Keratinocyte (primary cell): ENCODE results near the gene ETHE1. TPM values are rescaled to one million over a fixed set of nuclear protein-coding genes. Genes with fewer than 3 reads are reported as not detected.

Experiments
- DNase-seq: peaks from one replicate; pipeline ENCODE4 v3.0.0-alpha.2; 2011; ENCODE audit warnings: low read depth, missing footprints, low spot score
- FAIRE-seq: peaks from 2 replicates; lab custom pipeline; 2011; peaks lifted over from hg19 to GRCh38; lab: Jason Lieb, UNC
- H2AFZ ChIP-seq: 2 replicates; pipeline ENCODE4 v1.6.0; 2012; ENCODE audit warnings: low read length, control low read depth, inconsistent platforms; ENCODE audit not compliant: control insufficient read depth
- H3K27ac ChIP-seq: 2 replicates; pipeline ENCODE4 v1.5.1; 2011; ENCODE audit warnings: low read length; ENCODE audit not compliant: control insufficient read depth, insufficient read depth
- H3K27me3 ChIP-seq: 3 replicates; pipeline ENCODE4 v1.6.0; 2011; ENCODE audit warnings: low read length; ENCODE audit not compliant: control insufficient read depth, insufficient read depth; ENCODE audit errors: extremely low read depth
- H3K36me3 ChIP-seq, 2 experiments: 2 replicates in 1 of 2; 3 replicates in 1 of 2; pipeline ENCODE4 v1.5.1; 2011; ENCODE audit warnings: low read length in 2 of 2, mild to moderate bottlenecking in 1 of 2; ENCODE audit not compliant: control insufficient read depth in 2 of 2, insufficient read depth in 2 of 2; ENCODE audit errors: extremely low read depth in 1 of 2
- H3K4me1 ChIP-seq: 3 replicates; pipeline ENCODE4 v1.5.1; 2011; ENCODE audit warnings: low read length; ENCODE audit not compliant: control insufficient read depth, insufficient read depth; ENCODE audit errors: extremely low read depth
- H3K4me2 ChIP-seq: 3 replicates; pipeline ENCODE4 v1.6.0; 2011; ENCODE audit warnings: low read depth, low read length; ENCODE audit not compliant: control insufficient read depth, insufficient read depth; ENCODE audit errors: extremely low read depth
- H3K4me3 ChIP-seq, 3 experiments: fragments of 200-600 bp in 1 of 3; sonication (generic) in 1 of 3; 2 replicates in 2 of 3; 3 replicates in 1 of 3; pipeline ENCODE4 v1.5.1; 2011 to 2016; ENCODE audit warnings: low read length in 3 of 3, mild to moderate bottlenecking in 3 of 3, control low read depth in 2 of 3, inconsistent platforms in 1 of 3, low read depth in 1 of 3, mixed read lengths in 1 of 3, mixed run types in 1 of 3, moderate library complexity in 1 of 3; ENCODE audit not compliant: control insufficient read depth in 2 of 3, insufficient read depth in 2 of 3; ENCODE audit errors: extremely low read depth in 1 of 3
- H3K79me2 ChIP-seq: 2 replicates; pipeline ENCODE4 v1.6.0; 2012; ENCODE audit warnings: low read length; ENCODE audit not compliant: control insufficient read depth, insufficient read depth
- H3K9ac ChIP-seq: 3 replicates; pipeline ENCODE4 v1.6.0; 2011; ENCODE audit warnings: low read length; ENCODE audit not compliant: control insufficient read depth, insufficient read depth; ENCODE audit errors: extremely low read depth
- H3K9me1 ChIP-seq: 3 replicates; pipeline ENCODE4 v1.6.0; 2011; ENCODE audit warnings: low read length; ENCODE audit not compliant: control insufficient read depth, insufficient read depth; ENCODE audit errors: extremely low read depth
- H3K9me3 ChIP-seq: 2 replicates; pipeline ENCODE4 v1.5.1; 2012; ENCODE audit warnings: low read depth, low read length; ENCODE audit not compliant: control insufficient read depth
- H4K20me1 ChIP-seq: 3 replicates; pipeline ENCODE4 v1.6.0; 2011; ENCODE audit warnings: low read length; ENCODE audit not compliant: control insufficient read depth, insufficient read depth; ENCODE audit errors: extremely low read depth
- EZH2 ChIP-seq: IDR thresholded peaks from one replicate; pipeline ENCODE4 v1.6.1; 2012; ENCODE audit warnings: inconsistent platforms, mild to moderate bottlenecking, low read length, moderate library complexity
- dilution Hi-C: fragments of 300-500 bp; cut with MboI; formaldehyde crosslinking; loops from one replicate; pipeline ENCODE4 v1.7.0; 2020; ENCODE audit warnings: low sequenced_read_pairs; ENCODE audit not compliant: extremely low pct_ligation_motif_present
- polyA plus RNA-seq, 5 experiments: library from polyadenylated mRNA; depleted of rRNA in 3 of 5; stranded (reverse) in 3 of 5; stranded (forward) in 1 of 5; unstranded in 1 of 5; fragments of >200 nt; gene quantifications; 1 replicate in 1 of 5; 2 replicates in 3 of 5; 3 replicates in 1 of 5; pipeline versions ENCODE4 v1.2.1 to v1.2.3, GENCODE V29; 2011 to 2012; ENCODE audit warnings: missing spikeins in 2 of 5, low read depth in 1 of 5, low replicate concordance in 1 of 5
- TF ChIP-seq, protein P1 (sequence below), 3 experiments: IDR thresholded peaks in 1 of 3; conservative IDR thresholded peaks in 1 of 3; optimal IDR thresholded peaks in 1 of 3; 2 replicates in 2 of 3; 3 replicates in 1 of 3; pipeline versions ENCODE3 to v1.5.1; 2011; ENCODE audit warnings: low read length in 3 of 3, mild to moderate bottlenecking in 3 of 3, moderate library complexity in 2 of 3, control low read depth in 1 of 3, inconsistent platforms in 1 of 3; ENCODE audit not compliant: insufficient read depth in 2 of 3; ENCODE audit errors: extremely low read depth in 1 of 3

Gene ETHE1
- polyA plus RNA-seq, 1 donor (not counting 4 experiments of a cell fraction or from before 2014, with no cell fraction given), result 234 TPM

GRCh38 chr19:43532962-43533545 lies 6.1 kb upstream of the ETHE1 start, which contains the start of gene ZNF575:
TSS of gene ZNF575 (plus strand) at chr19:43533188. CDS start at chr19:43534423, 1,235 bp downstream.
- peaks cover 25% of the 10 kb centered on the region for H3K4me1 ChIP-seq

GRCh38 chr19:43532571-43532961 lies 5.6 kb upstream of the ETHE1 start:
- Histone ChIP-seq H3K27ac (peak overlapping the region; percentile 75), H3K4me1 (peaks cover 29% of the 10 kb centered on the region), H3K27me3 (no peaks in the 10 kb centered on the region), H3K9me3 (no peaks in the 10 kb centered on the region), H3K36me3 (no peaks in the 10 kb centered on the region), H3K9ac (peak overlapping the region; percentile 70), H3K4me3 (peak overlapping the region; percentile 40 to 82 (median 78)), H3K9me1 (no peaks in the 10 kb centered on the region), H3K4me2 (peak overlapping the region; percentile 96), H2AFZ (peak overlapping the region; percentile 82), H4K20me1 (no peaks in the 10 kb centered on the region), H3K79me2 (no peaks in the 10 kb centered on the region)
- no peak for DNase-seq
- dilution Hi-C loops, result no loop called here
- TF ChIP-seq, protein P1, sequence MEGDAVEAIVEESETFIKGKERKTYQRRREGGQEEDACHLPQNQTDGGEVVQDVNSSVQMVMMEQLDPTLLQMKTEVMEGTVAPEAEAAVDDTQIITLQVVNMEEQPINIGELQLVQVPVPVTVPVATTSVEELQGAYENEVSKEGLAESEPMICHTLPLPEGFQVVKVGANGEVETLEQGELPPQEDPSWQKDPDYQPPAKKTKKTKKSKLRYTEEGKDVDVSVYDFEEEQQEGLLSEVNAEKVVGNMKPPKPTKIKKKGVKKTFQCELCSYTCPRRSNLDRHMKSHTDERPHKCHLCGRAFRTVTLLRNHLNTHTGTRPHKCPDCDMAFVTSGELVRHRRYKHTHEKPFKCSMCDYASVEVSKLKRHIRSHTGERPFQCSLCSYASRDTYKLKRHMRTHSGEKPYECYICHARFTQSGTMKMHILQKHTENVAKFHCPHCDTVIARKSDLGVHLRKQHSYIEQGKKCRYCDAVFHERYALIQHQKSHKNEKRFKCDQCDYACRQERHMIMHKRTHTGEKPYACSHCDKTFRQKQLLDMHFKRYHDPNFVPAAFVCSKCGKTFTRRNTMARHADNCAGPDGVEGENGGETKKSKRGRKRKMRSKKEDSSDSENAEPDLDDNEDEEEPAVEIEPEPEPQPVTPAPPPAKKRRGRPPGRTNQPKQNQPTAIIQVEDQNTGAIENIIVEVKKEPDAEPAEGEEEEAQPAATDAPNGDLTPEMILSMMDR (optimal IDR thresholded peaks at IDR 0.05 in 1 of 3, IDR thresholded peaks at IDR 0.05 in 1 of 3, conservative IDR thresholded peaks at IDR 0.05 in 1 of 3; ENCODE audit: extremely low read depth in 1 of 3, insufficient read depth in 2 of 3, low read length in 3 of 3), result no peak
- TF ChIP-seq EZH2, result no peak
- no peak for FAIRE-seq

More at GRCh38 chr19:43532962-43533545, 6.1 kb upstream of the ETHE1 start, which contains the start of gene ZNF575:
- no peak for TF ChIP-seq EZH2
- TF ChIP-seq, protein P1 (optimal IDR thresholded peaks at IDR 0.05 in 1 of 3, IDR thresholded peaks at IDR 0.05 in 1 of 3, conservative IDR thresholded peaks at IDR 0.05 in 1 of 3; ENCODE audit: extremely low read depth in 1 of 3, insufficient read depth in 2 of 3, low read length in 3 of 3), result no peak
- Histone ChIP-seq H3K9ac (peak within 1 kb of the TSS; percentile 70), H3K9me1 (no peaks in the 10 kb centered on the region), H3K9me3 (no peaks in the 10 kb centered on the region), H3K4me3 (peak within 1 kb of the TSS; percentile 40 to 82 (median 78)), H4K20me1 (no peaks in the 10 kb centered on the region), H3K27ac (peak within 1 kb of the TSS; percentile 75), H3K27me3 (no peaks in the 10 kb centered on the region), H3K4me2 (peak within 1 kb of the TSS; percentile 96), H3K36me3 (no peaks in the 10 kb centered on the region), H3K79me2 (no peaks in the 10 kb centered on the region), H2AFZ (peak within 1 kb of the TSS; percentile 82)
- dilution Hi-C loops, result no loop called here
- peak; percentile 93 for FAIRE-seq
- no peak for DNase-seq
